A549 (cell line): Measurements from ENCODE around the gene DLG2.

Source experiments
- MYC ChIP-seq: IDR thresholded peaks from 2 replicates; pipeline ENCODE4 v1.6.1; 2012; ENCODE audit warnings: mild to moderate bottlenecking, inconsistent platforms, low read length, improper control_type of control experiment, borderline replicate concordance
- RFX5 ChIP-seq: fragments of 450-650 bp; IDR thresholded peaks from 2 replicates; pipeline ENCODE4 v1.7.1; 2014; ENCODE audit warnings: antibody characterized with exemption, mild to moderate bottlenecking, moderate library complexity
- ZFP36 ChIP-seq: fragments of 450-650 bp; IDR thresholded peaks from 2 replicates; pipeline ENCODE4 v1.6.1; 2014; ENCODE audit warnings: borderline replicate concordance; ENCODE audit not compliant: partially characterized antibody
- TF ChIP-seq, protein P1 (sequence below): fragments of >200 bp; sonication (Bioruptor Twin); formaldehyde crosslinking; IDR thresholded peaks from 3 replicates; pipeline ENCODE4 v1.5.1; 2016

- TF ChIP-seq, protein P1, sequence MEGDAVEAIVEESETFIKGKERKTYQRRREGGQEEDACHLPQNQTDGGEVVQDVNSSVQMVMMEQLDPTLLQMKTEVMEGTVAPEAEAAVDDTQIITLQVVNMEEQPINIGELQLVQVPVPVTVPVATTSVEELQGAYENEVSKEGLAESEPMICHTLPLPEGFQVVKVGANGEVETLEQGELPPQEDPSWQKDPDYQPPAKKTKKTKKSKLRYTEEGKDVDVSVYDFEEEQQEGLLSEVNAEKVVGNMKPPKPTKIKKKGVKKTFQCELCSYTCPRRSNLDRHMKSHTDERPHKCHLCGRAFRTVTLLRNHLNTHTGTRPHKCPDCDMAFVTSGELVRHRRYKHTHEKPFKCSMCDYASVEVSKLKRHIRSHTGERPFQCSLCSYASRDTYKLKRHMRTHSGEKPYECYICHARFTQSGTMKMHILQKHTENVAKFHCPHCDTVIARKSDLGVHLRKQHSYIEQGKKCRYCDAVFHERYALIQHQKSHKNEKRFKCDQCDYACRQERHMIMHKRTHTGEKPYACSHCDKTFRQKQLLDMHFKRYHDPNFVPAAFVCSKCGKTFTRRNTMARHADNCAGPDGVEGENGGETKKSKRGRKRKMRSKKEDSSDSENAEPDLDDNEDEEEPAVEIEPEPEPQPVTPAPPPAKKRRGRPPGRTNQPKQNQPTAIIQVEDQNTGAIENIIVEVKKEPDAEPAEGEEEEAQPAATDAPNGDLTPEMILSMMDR: no peak
- TF ChIP-seq MYC (no peak), ZFP36 (no peak), RFX5 (no peak)
Measured at GRCh38 chr11:83720675-83721074, 1906.5 kb downstream of the DLG2 start.
